Heart left ventricle (tissue), 16 donors: Measurements from ENCODE around the gene SAT2. TPM values are rescaled to one million over a fixed set of nuclear protein-coding genes. Genes with fewer than 3 reads are reported as not detected.
"Not testable (repeated sequence)": the region's sequence is repeated elsewhere in the genome, so short reads cannot be mapped to it uniquely, and the experiment has no call there.

Experiments used
- ATAC-seq, 4 donors: fragments of 200-7000 bp; cut with Tn5 transposase; one replicate each; pipeline ENCODE4 v1.9.1; 2020 to 2022; ENCODE audit warnings: moderate library complexity in 4 of 4, mild to moderate bottlenecking in 3 of 4, moderate number of reproducible peaks in 1 of 4
- DNase-seq, 5 donors: peaks; one replicate each; pipeline ENCODE4 v3.0.0-alpha.2; 2020
- H3K27ac ChIP-seq, 12 donors: fragments of 200-600 bp; sonication (generic) in 4 of 12; one replicate each; pipeline versions ENCODE4 v1.5.0 to v1.8.0; 2016 to 2022; ENCODE audit warnings: mild to moderate bottlenecking in 2 of 12
- H3K27me3 ChIP-seq, 9 donors: fragments of 200-600 bp; sonication (generic) in 2 of 9; one replicate each; pipeline versions ENCODE4 v1.5.1 to v1.8.0; 2016 to 2022; ENCODE audit warnings: mild to moderate bottlenecking in 3 of 9
- H3K36me3 ChIP-seq, 9 donors: fragments of 200-600 bp; sonication (generic) in 2 of 9; one replicate each; pipeline versions ENCODE4 v1.5.0 to v1.8.0; 2018 to 2022; ENCODE audit warnings: mild to moderate bottlenecking in 2 of 9
- H3K4me1 ChIP-seq, 12 donors: fragments of 200-600 bp; sonication (generic) in 4 of 12; one replicate each; pipeline versions ENCODE4 v1.5.0 to v1.8.0; 2016 to 2022; ENCODE audit warnings: mild to moderate bottlenecking in 3 of 12
- H3K4me3 ChIP-seq, 12 donors: fragments of 200-600 bp; sonication (generic) in 4 of 12; one replicate each; pipeline versions ENCODE4 v1.5.0 to v1.8.0; 2017 to 2022; ENCODE audit warnings: mild to moderate bottlenecking in 9 of 12, moderate library complexity in 4 of 12
- H3K9me3 ChIP-seq, 12 donors: fragments of 200-600 bp; sonication (generic) in 4 of 12; one replicate each; pipeline versions ENCODE4 v1.5.0 to v1.8.0; 2016 to 2022; ENCODE audit warnings: mild to moderate bottlenecking in 1 of 12
- CTCF ChIP-seq, 12 donors: fragments of 200-600 bp; sonication (generic) in 4 of 12; IDR thresholded peaks; one replicate each; pipeline versions ENCODE4 v1.5.0 to v1.8.0; 2018 to 2022; ENCODE audit warnings: antibody characterized with exemption in 12 of 12, mild to moderate bottlenecking in 5 of 12
- POLR2A ChIP-seq, 2 donors: fragments of 450-650 bp; IDR thresholded peaks; one replicate each; pipeline ENCODE4 v1.6.1; 2017; ENCODE audit warnings: antibody characterized with exemption in 2 of 2, mild to moderate bottlenecking in 2 of 2, moderate library complexity in 2 of 2
- WGBS, 4 donors: extraction: QIAGEN DNeasy Blood & Tissue Kit in 2 of 4; methylation state at CpG; one replicate each; pipeline versions ENCODE4 v1.1.5 to v1.1.7; 2013 to 2018; 5-methylcytosine and 5-hydroxymethylcytosine counted together
- intact Hi-C, 10 donors: fragments of 100-400 bp; cut with DNase I; formaldehyde crosslinking; loops; one replicate each; pipeline versions ENCODE4 v1.11.1 to v1.14.2; 2022
- polyA plus RNA-seq, 2 donors: library from polyadenylated mRNA; stranded (reverse); fragments of 200-250 nt; gene quantifications; one replicate each; pipeline ENCODE4 v1.2.3, GENCODE V29; 2013
- total RNA-seq, 9 donors: library from RNA; depleted of rRNA in 2 of 9; stranded (reverse); fragments of >200 nt in 2 of 9; fragmentation: NEBNext Ultra II Directional in 3 of 9; extraction: Animal tissue kit (Norgen Biotek cat#: 25700) in 3 of 9; gene quantifications; one replicate each; pipeline versions ENCODE4 v1.1.0 to v1.2.4, GENCODE V29; 2016 to 2023
- donor health status: ischemic (EF 13 %, LVEDD 7.1; RV severe dilation, severe dysfunction).
- donor health status: healthy with polysubstance abuse.
- donor health status: DM: no; HTN: yes; CAD: no.
- donor health status: DM: no; HTN: no; CAD: no.
- donor health status: ischemic (EF 25% LVEDD 6.9; RV normal size, moderate dysfunction).
- donor health status: ischemic (EF 25% LVEDD 5.7; RV mildly dilated, moderate dysfunction).
- donor health status: healthy.
- donor health status: DM: yes; HTN: yes; CAD: no.
- donor health status: ischemic (EF 35%, LVEDD 5.7; RV mildly dilated, moderate dysfunction).
- donor health status: nonischemic (EF 11% LVEDD 7.7; RV severe dilation, severe dysfunction).
- donor health status: DM: yes; HTN: yes; CAD: no.
- donor health status: PGD.
- donor health status: ischemic (EF 29% LVEDD 5.4; RV normal size, mild dysfunction).
- donor health status: nonischemic (EF 23%, LVEDD 6.1; RV moderate dilation, normal function).

SAT2 gene
- total and polyA plus RNA-seq, 11 donors: 50.0 to 131 (median 59.7) TPM

- peaks cover 0 to 9% (median 5%) of the 10 kb centered on the region in 9 donors for H3K36me3 ChIP-seq
- 82 to 90% (median 87%) methylated on average over 7 of the region's 7 CpGs for WGBS, 4 donors
- peak overlapping the region in 5 of 12 donors; percentile 89 to 98 (median 92) for H3K27ac ChIP-seq
- H3K4me1 ChIP-seq: peaks cover 0 to 18% (median 11%) of the 10 kb centered on the region in 12 donors
- peak overlapping the region in 8 of 12 donors; percentile 68 to 91 (median 84) for H3K4me3 ChIP-seq
- no peaks in the 10 kb centered on the region for H3K9me3 ChIP-seq
- no peaks in the 10 kb centered on the region for H3K27me3 ChIP-seq
- intact Hi-C loops: loop anchor here in 1 of 10 donors (2.0 kb wide), 1 partner anchor 60 kb away; the partner anchor contains the start of gene TP53
- ATAC-seq (no peak), DNase-seq (peak in 4 of 5 donors; percentile 20 to 49 (median 38))
- TF ChIP-seq POLR2A (IDR thresholded peaks at IDR 0.05) (no peak), CTCF (IDR thresholded peaks at IDR 0.05) (no peak)
Observed at GRCh38 chr17:7626307-7626706, 1.3 kb downstream of the SAT2 start.

DNA sequence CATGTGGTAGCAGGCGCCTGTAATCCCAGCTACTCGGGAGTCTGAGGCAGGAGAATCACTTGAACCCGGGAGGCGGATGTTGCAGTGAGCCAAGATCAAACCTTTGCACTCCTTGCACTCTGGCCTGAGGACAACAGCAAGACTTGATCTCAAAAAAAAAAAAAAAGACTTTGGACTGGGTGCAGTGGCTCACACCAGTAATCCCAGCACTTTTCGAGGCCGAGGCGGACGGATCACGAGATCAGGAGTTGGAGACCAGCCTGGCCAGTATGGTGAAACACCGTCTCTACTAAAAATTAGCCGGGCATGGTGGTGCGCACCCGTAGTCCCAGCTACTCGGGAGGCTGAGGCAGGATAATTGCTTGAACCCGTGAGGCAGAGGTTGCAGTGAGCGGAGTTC is 1.9 kb downstream of the SAT2 start:
- intact Hi-C loops: loop anchor here in 1 of 10 donors (2.0 kb wide), 1 partner anchor 61 kb away; the partner anchor contains the start of gene TP53
- H3K9me3 ChIP-seq, ATAC-seq, H3K4me3 ChIP-seq, DNase-seq, H3K36me3 ChIP-seq, H3K27me3 ChIP-seq: not testable (repeated sequence)
- Histone ChIP-seq H3K4me1 (peaks cover 0 to 16% (median 10%) of the 10 kb centered on the region in 12 donors), H3K27ac (peak overlapping the region in 2 of 12 donors; percentile 11 to 91)
- 94 to 99% (median 97%) methylated on average over 16 of the region's 16 CpGs for WGBS, 4 donors

DNA sequence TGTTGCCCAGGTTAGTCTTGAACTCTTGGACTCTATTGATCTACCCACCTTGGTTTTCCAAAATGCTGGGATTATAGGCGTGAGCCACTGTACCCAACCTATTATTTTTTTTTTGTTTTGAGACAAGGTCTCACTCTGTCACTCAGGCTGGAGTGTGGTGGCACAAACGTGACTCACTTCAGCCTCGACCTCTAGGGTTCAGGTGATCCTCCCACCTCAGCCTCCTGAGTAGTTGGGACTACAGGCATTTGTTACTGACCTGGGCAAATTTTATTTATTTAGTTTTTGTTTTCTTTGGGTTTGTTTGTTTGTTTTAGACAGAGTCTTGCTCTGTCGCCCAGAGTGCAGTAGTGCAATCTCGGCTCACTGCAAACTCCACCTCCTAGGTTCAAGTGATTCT is 4.0 kb downstream of the SAT2 start:
- H3K4me3 ChIP-seq: no peak overlapping the region
- ATAC-seq (no peak), DNase-seq (no peak)
- H3K27me3 ChIP-seq: no peaks in the 10 kb centered on the region
- no peaks in the 10 kb centered on the region for H3K9me3 ChIP-seq
- intact Hi-C loops: no loop called here
- TF ChIP-seq CTCF (IDR thresholded peaks at IDR 0.05): no peak
- no peak for TF ChIP-seq POLR2A (IDR thresholded peaks at IDR 0.05)
- WGBS, 4 donors: 88 to 91% (median 90%) methylated on average over 5 of the region's 5 CpGs
- H3K4me1 ChIP-seq: peaks cover 0 to 16% (median 10%) of the 10 kb centered on the region in 12 donors
- H3K36me3 ChIP-seq: peaks cover 0 to 9% (median 5%) of the 10 kb centered on the region in 9 donors
- H3K27ac ChIP-seq: no peak overlapping the region

GRCh38 chr17:7620835-7621234 is 6.8 kb downstream of the SAT2 start:
- Histone ChIP-seq H3K27me3 (no peaks in the 10 kb centered on the region), H3K9me3 (no peaks in the 10 kb centered on the region), H3K36me3 (peaks cover 0 to 3% (median under 1%) of the 10 kb centered on the region in 9 donors), H3K27ac (no peak overlapping the region), H3K4me3 (no peak overlapping the region), H3K4me1 (peaks cover 0 to under 1% (median 0%) of the 10 kb centered on the region in 12 donors)
- ATAC-seq (no peak), DNase-seq (no peak)
- 94 to 99% (median 94%) methylated on average over 8 of the region's 8 CpGs for WGBS, 4 donors
- TF ChIP-seq POLR2A (IDR thresholded peaks at IDR 0.05) (no peak), CTCF (IDR thresholded peaks at IDR 0.05) (no peak)
- intact Hi-C loops: no loop called here

DNA sequence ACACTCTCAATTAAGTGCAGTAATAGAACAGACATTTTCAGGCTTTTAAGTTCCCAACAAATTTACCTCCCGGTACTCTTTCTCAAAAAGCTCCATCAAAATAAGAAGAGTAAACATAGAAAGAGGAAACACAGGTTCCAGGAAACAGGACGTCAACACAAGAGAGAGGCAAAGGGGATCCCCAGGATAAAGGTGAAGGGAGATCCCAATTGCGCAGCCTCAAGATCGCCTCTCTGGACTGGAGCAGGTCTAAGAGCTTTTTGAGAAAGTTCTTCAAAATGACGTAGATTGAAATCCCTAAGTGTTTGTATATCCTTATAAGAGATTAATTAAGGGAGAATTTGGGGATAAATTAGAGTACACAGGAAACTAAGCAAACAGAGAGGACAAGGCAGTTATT is 9.0 kb downstream of the SAT2 start:
- TF ChIP-seq CTCF (IDR thresholded peaks at IDR 0.05) (no peak), POLR2A (IDR thresholded peaks at IDR 0.05) (no peak)
- 77 to 82% (median 78%) methylated on average over 5 of the region's 5 CpGs for WGBS, 4 donors
- peaks cover 0 to 10% (median 4%) of the 10 kb centered on the region in 12 donors for H3K4me1 ChIP-seq
- no peak overlapping the region for H3K4me3 ChIP-seq
- no peaks in the 10 kb centered on the region for H3K9me3 ChIP-seq
- ATAC-seq (no peak), DNase-seq (no peak)
- intact Hi-C loops: no loop called here
- H3K36me3 ChIP-seq: no peaks in the 10 kb centered on the region
- H3K27me3 ChIP-seq: no peaks in the 10 kb centered on the region
- no peak overlapping the region for H3K27ac ChIP-seq
